ENCODE data around the gene RNU7-1. TPM values are rescaled to one million over a fixed set of nuclear protein-coding genes. Genes with fewer than 3 reads are reported as not detected.

Gene RNU7-1
- total and polyA plus RNA-seq, 10 of the 15 experiments (the other 5 are each of a cell fraction or from before 2014, with no cell fraction given): not detected

DNA sequence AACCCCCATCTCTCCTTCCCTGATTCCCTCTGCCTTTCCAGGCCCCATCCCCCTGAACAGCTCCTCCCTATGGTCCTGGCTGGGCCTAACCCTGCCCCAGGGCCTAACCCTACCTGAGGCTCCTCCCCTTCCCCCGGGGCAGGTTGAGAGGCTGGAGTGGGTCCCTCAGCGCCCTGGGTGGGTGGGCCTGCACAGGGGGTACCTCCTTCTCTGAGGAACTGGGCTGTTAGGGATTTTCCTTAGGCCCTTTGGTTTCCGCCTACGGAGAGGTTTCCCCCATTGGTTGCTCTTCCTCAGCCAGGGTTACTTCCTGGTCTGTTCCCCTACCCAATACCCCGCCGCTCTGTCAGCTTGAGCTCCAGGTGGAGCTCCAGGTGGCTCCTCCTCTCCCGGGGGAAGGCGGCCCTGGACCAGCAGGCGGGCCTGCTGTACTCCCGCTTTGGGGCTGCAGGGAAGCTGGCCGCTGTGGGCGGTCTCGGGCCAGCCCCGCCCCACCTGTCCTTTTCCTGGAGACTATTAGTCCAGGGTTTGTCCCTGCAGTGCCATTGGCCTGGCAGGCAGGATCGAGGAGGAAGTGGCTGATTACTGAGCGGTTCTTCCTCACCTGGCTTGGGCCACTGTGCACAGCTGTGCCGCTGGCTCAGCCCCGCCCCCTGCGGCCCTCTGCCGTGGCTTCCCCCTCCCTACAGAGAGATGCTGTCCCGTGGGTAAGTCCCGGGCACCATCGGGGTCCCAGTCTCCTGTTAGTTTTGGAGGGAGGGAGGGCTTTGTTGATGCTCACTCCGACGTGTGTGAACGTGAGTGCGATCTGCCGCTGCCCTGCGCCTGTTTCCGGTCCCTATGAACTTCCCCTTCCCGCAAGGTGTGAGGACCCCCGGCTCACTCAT is 2.7 kb downstream of the RNU7-1 start (continued):
- TF ChIP-seq, protein P1, sequence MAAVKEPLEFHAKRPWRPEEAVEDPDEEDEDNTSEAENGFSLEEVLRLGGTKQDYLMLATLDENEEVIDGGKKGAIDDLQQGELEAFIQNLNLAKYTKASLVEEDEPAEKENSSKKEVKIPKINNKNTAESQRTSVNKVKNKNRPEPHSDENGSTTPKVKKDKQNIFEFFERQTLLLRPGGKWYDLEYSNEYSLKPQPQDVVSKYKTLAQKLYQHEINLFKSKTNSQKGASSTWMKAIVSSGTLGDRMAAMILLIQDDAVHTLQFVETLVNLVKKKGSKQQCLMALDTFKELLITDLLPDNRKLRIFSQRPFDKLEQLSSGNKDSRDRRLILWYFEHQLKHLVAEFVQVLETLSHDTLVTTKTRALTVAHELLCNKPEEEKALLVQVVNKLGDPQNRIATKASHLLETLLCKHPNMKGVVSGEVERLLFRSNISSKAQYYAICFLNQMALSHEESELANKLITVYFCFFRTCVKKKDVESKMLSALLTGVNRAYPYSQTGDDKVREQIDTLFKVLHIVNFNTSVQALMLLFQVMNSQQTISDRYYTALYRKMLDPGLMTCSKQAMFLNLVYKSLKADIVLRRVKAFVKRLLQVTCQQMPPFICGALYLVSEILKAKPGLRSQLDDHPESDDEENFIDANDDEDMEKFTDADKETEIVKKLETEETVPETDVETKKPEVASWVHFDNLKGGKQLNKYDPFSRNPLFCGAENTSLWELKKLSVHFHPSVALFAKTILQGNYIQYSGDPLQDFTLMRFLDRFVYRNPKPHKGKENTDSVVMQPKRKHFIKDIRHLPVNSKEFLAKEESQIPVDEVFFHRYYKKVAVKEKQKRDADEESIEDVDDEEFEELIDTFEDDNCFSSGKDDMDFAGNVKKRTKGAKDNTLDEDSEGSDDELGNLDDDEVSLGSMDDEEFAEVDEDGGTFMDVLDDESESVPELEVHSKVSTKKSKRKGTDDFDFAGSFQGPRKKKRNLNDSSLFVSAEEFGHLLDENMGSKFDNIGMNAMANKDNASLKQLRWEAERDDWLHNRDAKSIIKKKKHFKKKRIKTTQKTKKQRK (IDR thresholded peaks at IDR 0.05; ENCODE audit: low read depth, low read length): no peak
- TF ChIP-seq, protein P2, sequence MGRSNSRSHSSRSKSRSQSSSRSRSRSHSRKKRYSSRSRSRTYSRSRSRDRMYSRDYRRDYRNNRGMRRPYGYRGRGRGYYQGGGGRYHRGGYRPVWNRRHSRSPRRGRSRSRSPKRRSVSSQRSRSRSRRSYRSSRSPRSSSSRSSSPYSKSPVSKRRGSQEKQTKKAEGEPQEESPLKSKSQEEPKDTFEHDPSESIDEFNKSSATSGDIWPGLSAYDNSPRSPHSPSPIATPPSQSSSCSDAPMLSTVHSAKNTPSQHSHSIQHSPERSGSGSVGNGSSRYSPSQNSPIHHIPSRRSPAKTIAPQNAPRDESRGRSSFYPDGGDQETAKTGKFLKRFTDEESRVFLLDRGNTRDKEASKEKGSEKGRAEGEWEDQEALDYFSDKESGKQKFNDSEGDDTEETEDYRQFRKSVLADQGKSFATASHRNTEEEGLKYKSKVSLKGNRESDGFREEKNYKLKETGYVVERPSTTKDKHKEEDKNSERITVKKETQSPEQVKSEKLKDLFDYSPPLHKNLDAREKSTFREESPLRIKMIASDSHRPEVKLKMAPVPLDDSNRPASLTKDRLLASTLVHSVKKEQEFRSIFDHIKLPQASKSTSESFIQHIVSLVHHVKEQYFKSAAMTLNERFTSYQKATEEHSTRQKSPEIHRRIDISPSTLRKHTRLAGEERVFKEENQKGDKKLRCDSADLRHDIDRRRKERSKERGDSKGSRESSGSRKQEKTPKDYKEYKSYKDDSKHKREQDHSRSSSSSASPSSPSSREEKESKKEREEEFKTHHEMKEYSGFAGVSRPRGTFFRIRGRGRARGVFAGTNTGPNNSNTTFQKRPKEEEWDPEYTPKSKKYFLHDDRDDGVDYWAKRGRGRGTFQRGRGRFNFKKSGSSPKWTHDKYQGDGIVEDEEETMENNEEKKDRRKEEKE (IDR thresholded peaks at IDR 0.05): no peak
- TF ChIP-seq KDM1A (IDR thresholded peaks at IDR 0.05; ENCODE audit: borderline replicate concordance): no peak
- TF ChIP-seq ESRRA (IDR thresholded peaks at IDR 0.05; ENCODE audit: low read length): no peak
- TF ChIP-seq TCF7 (IDR thresholded peaks at IDR 0.05; ENCODE audit: borderline replicate concordance): no peak
- TF ChIP-seq LARP7 (IDR thresholded peaks at IDR 0.05): peak; percentile 28; the same call in 1 of the 2 replicates
- TF ChIP-seq, protein P3, sequence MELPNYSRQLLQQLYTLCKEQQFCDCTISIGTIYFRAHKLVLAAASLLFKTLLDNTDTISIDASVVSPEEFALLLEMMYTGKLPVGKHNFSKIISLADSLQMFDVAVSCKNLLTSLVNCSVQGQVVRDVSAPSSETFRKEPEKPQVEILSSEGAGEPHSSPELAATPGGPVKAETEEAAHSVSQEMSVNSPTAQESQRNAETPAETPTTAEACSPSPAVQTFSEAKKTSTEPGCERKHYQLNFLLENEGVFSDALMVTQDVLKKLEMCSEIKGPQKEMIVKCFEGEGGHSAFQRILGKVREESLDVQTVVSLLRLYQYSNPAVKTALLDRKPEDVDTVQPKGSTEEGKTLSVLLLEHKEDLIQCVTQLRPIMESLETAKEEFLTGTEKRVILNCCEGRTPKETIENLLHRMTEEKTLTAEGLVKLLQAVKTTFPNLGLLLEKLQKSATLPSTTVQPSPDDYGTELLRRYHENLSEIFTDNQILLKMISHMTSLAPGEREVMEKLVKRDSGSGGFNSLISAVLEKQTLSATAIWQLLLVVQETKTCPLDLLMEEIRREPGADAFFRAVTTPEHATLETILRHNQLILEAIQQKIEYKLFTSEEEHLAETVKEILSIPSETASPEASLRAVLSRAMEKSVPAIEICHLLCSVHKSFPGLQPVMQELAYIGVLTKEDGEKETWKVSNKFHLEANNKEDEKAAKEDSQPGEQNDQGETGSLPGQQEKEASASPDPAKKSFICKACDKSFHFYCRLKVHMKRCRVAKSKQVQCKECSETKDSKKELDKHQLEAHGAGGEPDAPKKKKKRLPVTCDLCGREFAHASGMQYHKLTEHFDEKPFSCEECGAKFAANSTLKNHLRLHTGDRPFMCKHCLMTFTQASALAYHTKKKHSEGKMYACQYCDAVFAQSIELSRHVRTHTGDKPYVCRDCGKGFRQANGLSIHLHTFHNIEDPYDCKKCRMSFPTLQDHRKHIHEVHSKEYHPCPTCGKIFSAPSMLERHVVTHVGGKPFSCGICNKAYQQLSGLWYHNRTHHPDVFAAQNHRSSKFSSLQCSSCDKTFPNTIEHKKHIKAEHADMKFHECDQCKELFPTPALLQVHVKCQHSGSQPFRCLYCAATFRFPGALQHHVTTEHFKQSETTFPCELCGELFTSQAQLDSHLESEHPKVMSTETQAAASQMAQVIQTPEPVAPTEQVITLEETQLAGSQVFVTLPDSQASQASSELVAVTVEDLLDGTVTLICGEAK (IDR thresholded peaks at IDR 0.05; ENCODE audit: borderline replicate concordance): no peak
- TF ChIP-seq, protein P4, sequence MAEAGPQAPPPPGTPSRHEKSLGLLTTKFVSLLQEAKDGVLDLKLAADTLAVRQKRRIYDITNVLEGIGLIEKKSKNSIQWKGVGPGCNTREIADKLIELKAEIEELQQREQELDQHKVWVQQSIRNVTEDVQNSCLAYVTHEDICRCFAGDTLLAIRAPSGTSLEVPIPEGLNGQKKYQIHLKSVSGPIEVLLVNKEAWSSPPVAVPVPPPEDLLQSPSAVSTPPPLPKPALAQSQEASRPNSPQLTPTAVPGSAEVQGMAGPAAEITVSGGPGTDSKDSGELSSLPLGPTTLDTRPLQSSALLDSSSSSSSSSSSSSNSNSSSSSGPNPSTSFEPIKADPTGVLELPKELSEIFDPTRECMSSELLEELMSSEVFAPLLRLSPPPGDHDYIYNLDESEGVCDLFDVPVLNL (IDR thresholded peaks at IDR 0.05; ENCODE audit: low read depth, low read length): no peak
- TF ChIP-seq, protein P5, sequence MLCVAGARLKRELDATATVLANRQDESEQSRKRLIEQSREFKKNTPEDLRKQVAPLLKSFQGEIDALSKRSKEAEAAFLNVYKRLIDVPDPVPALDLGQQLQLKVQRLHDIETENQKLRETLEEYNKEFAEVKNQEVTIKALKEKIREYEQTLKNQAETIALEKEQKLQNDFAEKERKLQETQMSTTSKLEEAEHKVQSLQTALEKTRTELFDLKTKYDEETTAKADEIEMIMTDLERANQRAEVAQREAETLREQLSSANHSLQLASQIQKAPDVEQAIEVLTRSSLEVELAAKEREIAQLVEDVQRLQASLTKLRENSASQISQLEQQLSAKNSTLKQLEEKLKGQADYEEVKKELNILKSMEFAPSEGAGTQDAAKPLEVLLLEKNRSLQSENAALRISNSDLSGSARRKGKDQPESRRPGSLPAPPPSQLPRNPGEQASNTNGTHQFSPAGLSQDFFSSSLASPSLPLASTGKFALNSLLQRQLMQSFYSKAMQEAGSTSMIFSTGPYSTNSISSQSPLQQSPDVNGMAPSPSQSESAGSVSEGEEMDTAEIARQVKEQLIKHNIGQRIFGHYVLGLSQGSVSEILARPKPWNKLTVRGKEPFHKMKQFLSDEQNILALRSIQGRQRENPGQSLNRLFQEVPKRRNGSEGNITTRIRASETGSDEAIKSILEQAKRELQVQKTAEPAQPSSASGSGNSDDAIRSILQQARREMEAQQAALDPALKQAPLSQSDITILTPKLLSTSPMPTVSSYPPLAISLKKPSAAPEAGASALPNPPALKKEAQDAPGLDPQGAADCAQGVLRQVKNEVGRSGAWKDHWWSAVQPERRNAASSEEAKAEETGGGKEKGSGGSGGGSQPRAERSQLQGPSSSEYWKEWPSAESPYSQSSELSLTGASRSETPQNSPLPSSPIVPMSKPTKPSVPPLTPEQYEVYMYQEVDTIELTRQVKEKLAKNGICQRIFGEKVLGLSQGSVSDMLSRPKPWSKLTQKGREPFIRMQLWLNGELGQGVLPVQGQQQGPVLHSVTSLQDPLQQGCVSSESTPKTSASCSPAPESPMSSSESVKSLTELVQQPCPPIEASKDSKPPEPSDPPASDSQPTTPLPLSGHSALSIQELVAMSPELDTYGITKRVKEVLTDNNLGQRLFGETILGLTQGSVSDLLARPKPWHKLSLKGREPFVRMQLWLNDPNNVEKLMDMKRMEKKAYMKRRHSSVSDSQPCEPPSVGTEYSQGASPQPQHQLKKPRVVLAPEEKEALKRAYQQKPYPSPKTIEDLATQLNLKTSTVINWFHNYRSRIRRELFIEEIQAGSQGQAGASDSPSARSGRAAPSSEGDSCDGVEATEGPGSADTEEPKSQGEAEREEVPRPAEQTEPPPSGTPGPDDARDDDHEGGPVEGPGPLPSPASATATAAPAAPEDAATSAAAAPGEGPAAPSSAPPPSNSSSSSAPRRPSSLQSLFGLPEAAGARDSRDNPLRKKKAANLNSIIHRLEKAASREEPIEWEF (IDR thresholded peaks at IDR 0.05; ENCODE audit: insufficient replicate concordance, low read depth, low read length): no peak
- no peak for TF ChIP-seq ZNF384 (IDR thresholded peaks at IDR 0.05; ENCODE audit: borderline replicate concordance, low read depth, low read length)

Data from GM12878 (cell line).